PC-3 (cell line): Measurements from ENCODE around the gene MCEMP1. TPM values are rescaled to one million over a fixed set of nuclear protein-coding genes. Genes with fewer than 3 reads are reported as not detected.

Experiments
- ATAC-seq: fragments of 200-7000 bp; cut with Tn5 transposase; 2 replicates; pipeline ENCODE4 v1.9.1; 2020; ENCODE audit warnings: mild to moderate bottlenecking, moderate library complexity
- BruUV-seq: library from RNA; stranded (reverse); fragments of 400-500 nt; replicated peaks from 2 replicates; lab custom pipeline; 2021; lab: Mats Ljungman, UMichigan
- CTCF ChIA-PET: fragments of 300-600 bp; sonication (Branson Sonifier 250); formaldehyde crosslinking; loops from one replicate; lab custom pipeline; 2022; ENCODE audit warnings: antibody characterized with exemption; lab: Charles Lee
- POLR2A ChIA-PET: fragments of 300-600 bp; sonication (Branson Sonifier 250); formaldehyde crosslinking; loops from one replicate; lab custom pipeline; 2022; ENCODE audit warnings: antibody characterized with exemption; ENCODE audit not compliant: unreplicated experiment; lab: Charles Lee
- DNase-seq: peaks from one replicate; pipeline ENCODE4 v3.0.0-alpha.2; 2015
- H2AFZ ChIP-seq: fragments of 300-600 bp; sonication (generic); 2 replicates; pipeline ENCODE4 v1.6.0; 2016; ENCODE audit warnings: antibody characterized with exemption, low read length
- H3F3A ChIP-seq: fragments of 300-600 bp; sonication (generic); one replicate; pipeline ENCODE4 v1.6.0; 2017; ENCODE audit warnings: antibody characterized with exemption, low read length, control low read depth, mild to moderate bottlenecking; ENCODE audit not compliant: unreplicated experiment
- H3K27ac ChIP-seq: fragments of 300-600 bp; sonication (generic); 2 replicates; pipeline ENCODE4 v1.5.1; 2016; ENCODE audit warnings: mild to moderate bottlenecking, low read length
- H3K27me3 ChIP-seq: fragments of 300-600 bp; sonication (generic); 2 replicates; pipeline ENCODE4 v1.6.1; 2016; ENCODE audit warnings: low read length, mixed read lengths
- H3K36me3 ChIP-seq: fragments of 300-600 bp; sonication (generic); 2 replicates; pipeline ENCODE4 v1.6.1; 2016; ENCODE audit warnings: low read depth, mixed run types, low read length, mixed read lengths
- H3K4me1 ChIP-seq: fragments of 300-600 bp; sonication (generic); 2 replicates; pipeline ENCODE4 v1.5.1; 2016; ENCODE audit warnings: low read length; ENCODE audit not compliant: insufficient read depth
- H3K4me2 ChIP-seq: fragments of 300-600 bp; sonication (generic); 2 replicates; pipeline ENCODE4 v1.6.0; 2016; ENCODE audit warnings: low read length
- H3K4me3 ChIP-seq: fragments of 300-600 bp; sonication (generic); 2 replicates; pipeline ENCODE4 v1.5.1; 2016; ENCODE audit warnings: mild to moderate bottlenecking, low read length, mixed read lengths
- H3K79me2 ChIP-seq: fragments of 300-600 bp; sonication (generic); 2 replicates; pipeline ENCODE4 v1.6.1; 2017; ENCODE audit warnings: low read length, mixed read lengths
- H3K9ac ChIP-seq: fragments of 300-600 bp; sonication (generic); 2 replicates; pipeline ENCODE4 v1.6.0; 2016; ENCODE audit warnings: mild to moderate bottlenecking, low read length
- H3K9me2 ChIP-seq: fragments of 300-600 bp; sonication (generic); replicated peaks from 2 replicates; pipeline ENCODE4 v1.6.1; 2016; ENCODE audit warnings: mixed run types, low read length, mixed read lengths
- H3K9me3 ChIP-seq: fragments of 300-600 bp; sonication (generic); 2 replicates; pipeline ENCODE4 v1.6.1; 2016; ENCODE audit warnings: low read length, mixed read lengths
- H4K20me1 ChIP-seq: fragments of 300-600 bp; sonication (generic); 2 replicates; pipeline ENCODE4 v1.6.1; 2016; ENCODE audit warnings: low read length, mixed read lengths
- EZH2 ChIP-seq: fragments of 300-600 bp; sonication (generic); IDR thresholded peaks from one replicate; pipeline ENCODE4 v1.6.1; 2017; ENCODE audit warnings: antibody characterized with exemption, mild to moderate bottlenecking, low read length; ENCODE audit not compliant: unreplicated experiment
- EZH2phosphoT487 ChIP-seq: fragments of 300-600 bp; sonication (generic); IDR thresholded peaks from 2 replicates; pipeline ENCODE4 v1.6.1; 2018; ENCODE audit warnings: mild to moderate bottlenecking, antibody characterized with exemption, low read length, borderline replicate concordance
- intact Hi-C: fragments of 100-400 bp; cut with micrococcal nuclease; formaldehyde crosslinking; loops from 2 replicates; pipeline ENCODE4 v1.9.0; 2023
- total RNA-seq: library from RNA; depleted of rRNA; stranded (reverse); fragments of >200 nt; gene quantifications from 2 replicates; pipeline ENCODE4 v1.2.3, GENCODE V29; 2014
- TF ChIP-seq, protein P1 (sequence below): fragments of 300-600 bp; sonication (generic); conservative IDR thresholded peaks from 2 replicates; pipeline ENCODE4 v1.5.1; 2017; ENCODE audit warnings: antibody characterized with exemption, low read depth, mild to moderate bottlenecking, low read length

MCEMP1 gene
- total RNA-seq, 1 experiment from 2014 or later = not detected

DNA sequence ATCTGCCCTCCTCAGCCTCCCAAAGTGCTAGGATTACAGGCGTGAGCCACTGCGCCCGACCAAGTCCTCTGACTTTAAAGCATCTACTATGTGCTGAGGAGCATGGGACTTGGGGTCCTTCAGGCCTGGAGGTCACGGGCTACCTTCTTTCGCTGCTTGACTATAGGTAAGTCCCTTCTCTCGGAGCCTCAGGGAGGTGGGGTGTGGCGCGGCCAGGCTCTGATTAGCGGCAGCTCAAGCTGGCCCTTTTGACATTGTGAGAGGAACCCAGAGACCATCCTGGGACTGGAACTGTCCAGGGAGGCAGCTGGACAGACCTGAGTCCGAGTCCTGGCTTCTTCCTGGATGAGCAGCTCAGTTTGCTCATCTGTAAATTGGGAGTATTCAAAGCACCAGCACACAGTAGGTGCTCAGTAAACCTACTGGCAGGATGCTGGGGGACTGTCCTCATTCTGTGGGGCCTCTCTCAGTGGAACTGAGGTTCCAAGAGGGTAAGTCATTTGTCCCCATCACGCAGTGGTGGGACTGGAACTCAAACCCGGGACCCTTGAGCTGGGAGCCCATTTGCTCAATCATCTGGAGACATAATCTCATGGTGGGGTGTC lies 24.3 kb downstream of the MCEMP1 start:
- H3K79me2 ChIP-seq = no peaks in the 10 kb centered on the region
- peaks cover 31% of the 10 kb centered on the region for H3K27me3 ChIP-seq
- no peaks in the 10 kb centered on the region for H3F3A ChIP-seq
- H3K4me2 ChIP-seq = no peak overlapping the region
- no TSS peak for BruUV-seq
- H3K9me2 ChIP-seq = no peaks in the 10 kb centered on the region
- ATAC-seq = no peak
- DNase-seq = no peak
- TF ChIP-seq, protein P1, sequence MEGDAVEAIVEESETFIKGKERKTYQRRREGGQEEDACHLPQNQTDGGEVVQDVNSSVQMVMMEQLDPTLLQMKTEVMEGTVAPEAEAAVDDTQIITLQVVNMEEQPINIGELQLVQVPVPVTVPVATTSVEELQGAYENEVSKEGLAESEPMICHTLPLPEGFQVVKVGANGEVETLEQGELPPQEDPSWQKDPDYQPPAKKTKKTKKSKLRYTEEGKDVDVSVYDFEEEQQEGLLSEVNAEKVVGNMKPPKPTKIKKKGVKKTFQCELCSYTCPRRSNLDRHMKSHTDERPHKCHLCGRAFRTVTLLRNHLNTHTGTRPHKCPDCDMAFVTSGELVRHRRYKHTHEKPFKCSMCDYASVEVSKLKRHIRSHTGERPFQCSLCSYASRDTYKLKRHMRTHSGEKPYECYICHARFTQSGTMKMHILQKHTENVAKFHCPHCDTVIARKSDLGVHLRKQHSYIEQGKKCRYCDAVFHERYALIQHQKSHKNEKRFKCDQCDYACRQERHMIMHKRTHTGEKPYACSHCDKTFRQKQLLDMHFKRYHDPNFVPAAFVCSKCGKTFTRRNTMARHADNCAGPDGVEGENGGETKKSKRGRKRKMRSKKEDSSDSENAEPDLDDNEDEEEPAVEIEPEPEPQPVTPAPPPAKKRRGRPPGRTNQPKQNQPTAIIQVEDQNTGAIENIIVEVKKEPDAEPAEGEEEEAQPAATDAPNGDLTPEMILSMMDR = no peak
- TF ChIP-seq EZH2phosphoT487 (no peak), EZH2 (no peak)
- H2AFZ ChIP-seq = no peak overlapping the region
- no peak overlapping the region for H3K4me3 ChIP-seq
- no peak overlapping the region for H3K9ac ChIP-seq
- H3K4me1 ChIP-seq = no peaks in the 10 kb centered on the region
- ChIA-PET POLR2A (no interaction called here), CTCF (no interaction called here)
- no peak overlapping the region for H3K27ac ChIP-seq
- no peaks in the 10 kb centered on the region for H3K36me3 ChIP-seq
- no peaks in the 10 kb centered on the region for H4K20me1 ChIP-seq
- intact Hi-C loops = no loop called here
- no peaks in the 10 kb centered on the region for H3K9me3 ChIP-seq

DNA sequence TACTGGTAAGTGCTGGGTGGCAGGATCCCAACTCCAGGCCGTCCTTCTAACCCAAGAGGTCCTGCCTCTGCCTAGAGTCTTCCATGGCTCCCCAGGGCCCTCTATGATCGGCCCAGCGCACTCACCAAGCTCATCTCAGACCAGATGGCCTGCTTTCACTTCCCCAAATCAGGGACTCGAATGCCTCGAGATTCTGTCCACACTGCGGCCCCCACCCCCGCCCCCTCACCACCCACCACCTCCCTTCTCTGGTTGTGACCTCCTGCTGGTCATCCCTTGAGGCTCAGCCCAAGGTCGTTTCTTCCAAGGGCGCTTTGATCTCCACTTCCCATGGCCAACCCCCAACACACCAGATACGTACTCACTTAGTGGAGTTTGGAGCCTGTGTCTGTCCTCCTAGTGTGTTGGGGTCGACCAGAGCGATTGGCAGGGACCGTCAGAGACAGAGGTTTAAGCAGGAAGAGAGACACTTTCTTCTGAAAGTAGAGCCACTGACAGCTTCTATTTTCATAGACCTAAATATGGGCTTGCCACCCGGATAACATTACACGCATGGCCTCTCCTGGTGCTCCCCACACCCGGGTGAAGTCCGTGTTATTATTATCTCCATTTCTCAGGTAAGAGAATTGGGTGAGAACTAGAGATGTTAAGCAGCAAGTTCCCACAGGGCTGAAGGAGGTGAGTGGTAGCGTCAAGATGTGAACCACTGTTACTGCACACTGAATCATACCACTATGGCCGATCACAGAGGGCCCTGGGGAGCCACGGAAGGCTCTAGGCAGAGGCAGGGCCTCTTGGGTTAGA lies 25.0 kb downstream of the MCEMP1 start, which contains the start of gene FCER2:
Gene FCER2, minus strand, starts transcription at position 478 of the 804 bp plus-strand sequence. CDS start 2,371 bp downstream, outside the sequence.
- DNase-seq (no peak), ATAC-seq (no peak)
- H3K27me3 ChIP-seq = peaks cover 26% of the 10 kb centered on the region
- POLR2A ChIA-PET = no interaction called here
- BruUV-seq = no TSS peak
- no peak within 1 kb of the TSS for H2AFZ ChIP-seq
- no peak within 1 kb of the TSS for H3K9ac ChIP-seq
- H3F3A ChIP-seq = no peaks in the 10 kb centered on the region
- no peaks in the 10 kb centered on the region for H3K36me3 ChIP-seq
- H3K79me2 ChIP-seq = no peaks in the 10 kb centered on the region
- CTCF ChIA-PET = no interaction called here
- TF ChIP-seq, protein P1 = no peak
- no peak for TF ChIP-seq EZH2
- no peak for TF ChIP-seq EZH2phosphoT487
- H4K20me1 ChIP-seq = no peaks in the 10 kb centered on the region
- no peak within 1 kb of the TSS for H3K4me2 ChIP-seq
- H3K9me3 ChIP-seq = no peaks in the 10 kb centered on the region
- no peaks in the 10 kb centered on the region for H3K9me2 ChIP-seq
- intact Hi-C loops = no loop called here
- H3K4me3 ChIP-seq = no peak within 1 kb of the TSS
- no peak within 1 kb of the TSS for H3K27ac ChIP-seq
- no peaks in the 10 kb centered on the region for H3K4me1 ChIP-seq
